Panc1 (cell line): ENCODE data around the gene KDM4B.

Source experiments
- CTCF ChIP-seq: fragments of 450-650 bp; IDR thresholded peaks from 2 replicates; pipeline ENCODE4 v1.5.1; 2017; ENCODE audit warnings: mild to moderate bottlenecking
- POLR2AphosphoS5 ChIP-seq: IDR thresholded peaks from 2 replicates; pipeline ENCODE4 v1.6.1; 2012; ENCODE audit warnings: mild to moderate bottlenecking, low read depth, low read length, moderate library complexity
- REST ChIP-seq, 2 experiments: IDR thresholded peaks; 2 replicates each; pipeline ENCODE4 v1.6.1; 2011 to 2012; ENCODE audit warnings: low read depth in 2 of 2, control low read depth in 1 of 2, low read length in 1 of 2, mild to moderate bottlenecking in 1 of 2, moderate library complexity in 1 of 2; ENCODE audit not compliant: insufficient read depth in 1 of 2

- TF ChIP-seq CTCF (no peak), POLR2AphosphoS5 (no peak), REST (IDR thresholded peaks at IDR 0.05; ENCODE audit: insufficient read depth in 1 of 2, low read depth in 2 of 2, low read length in 1 of 2) (no peak)
Observed at GRCh38 chr19:5142725-5143097, 173.8 kb downstream of the KDM4B start.
